ENCODE results near the gene HAVCR1. TPM values are rescaled to one million over a fixed set of nuclear protein-coding genes. Genes with fewer than 3 reads are reported as not detected.
"Not testable (repeated sequence)": the region's sequence is repeated elsewhere in the genome, so short reads cannot be mapped to it uniquely, and the experiment has no call there.

HAVCR1 gene
- total and polyA plus RNA-seq, 12 donors = 0.15 to 0.36 (median 0.19) TPM; not detected in 9

DNA sequence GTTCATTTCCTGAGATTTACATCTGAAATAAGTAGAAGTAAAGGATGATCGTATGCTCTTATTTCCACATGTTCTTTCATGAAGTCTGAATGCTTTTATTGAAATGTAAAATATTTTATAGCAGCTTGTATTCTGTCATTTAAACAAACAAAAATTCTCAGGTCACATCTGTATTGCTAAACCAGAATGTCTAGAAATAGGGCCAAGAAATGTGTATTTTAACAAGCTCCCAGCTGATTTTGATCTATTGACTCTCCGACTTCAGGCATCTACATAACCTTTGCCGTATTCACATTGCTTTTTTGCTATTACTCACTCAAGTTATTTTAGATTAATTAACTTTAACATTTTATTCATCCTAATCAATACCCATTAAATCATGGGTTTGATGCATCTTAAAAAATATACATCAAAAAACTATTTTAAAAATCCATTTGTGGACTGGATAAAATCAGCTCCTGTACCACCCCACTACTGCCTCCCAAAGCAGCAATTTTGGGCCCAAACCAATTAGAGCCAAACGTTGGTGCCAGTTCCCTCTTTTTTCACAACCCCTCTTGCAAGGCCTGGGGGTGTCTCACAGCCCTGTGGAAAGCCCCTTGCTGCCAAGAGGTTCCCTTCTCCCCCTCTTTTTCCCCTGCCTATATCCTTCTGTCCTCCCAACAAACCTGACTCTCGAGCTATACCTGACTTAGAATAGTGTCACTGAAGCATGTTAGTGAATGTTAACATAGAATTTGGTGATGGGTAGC is 34.5 kb downstream of the HAVCR1 start:
- TF ChIP-seq, protein P1, sequence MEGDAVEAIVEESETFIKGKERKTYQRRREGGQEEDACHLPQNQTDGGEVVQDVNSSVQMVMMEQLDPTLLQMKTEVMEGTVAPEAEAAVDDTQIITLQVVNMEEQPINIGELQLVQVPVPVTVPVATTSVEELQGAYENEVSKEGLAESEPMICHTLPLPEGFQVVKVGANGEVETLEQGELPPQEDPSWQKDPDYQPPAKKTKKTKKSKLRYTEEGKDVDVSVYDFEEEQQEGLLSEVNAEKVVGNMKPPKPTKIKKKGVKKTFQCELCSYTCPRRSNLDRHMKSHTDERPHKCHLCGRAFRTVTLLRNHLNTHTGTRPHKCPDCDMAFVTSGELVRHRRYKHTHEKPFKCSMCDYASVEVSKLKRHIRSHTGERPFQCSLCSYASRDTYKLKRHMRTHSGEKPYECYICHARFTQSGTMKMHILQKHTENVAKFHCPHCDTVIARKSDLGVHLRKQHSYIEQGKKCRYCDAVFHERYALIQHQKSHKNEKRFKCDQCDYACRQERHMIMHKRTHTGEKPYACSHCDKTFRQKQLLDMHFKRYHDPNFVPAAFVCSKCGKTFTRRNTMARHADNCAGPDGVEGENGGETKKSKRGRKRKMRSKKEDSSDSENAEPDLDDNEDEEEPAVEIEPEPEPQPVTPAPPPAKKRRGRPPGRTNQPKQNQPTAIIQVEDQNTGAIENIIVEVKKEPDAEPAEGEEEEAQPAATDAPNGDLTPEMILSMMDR (IDR thresholded peaks at IDR 0.05) = no peak
- intact Hi-C loops (cut with DNase I) = no loop called here
- DNase-seq (no peak), ATAC-seq (no peak)
- Histone ChIP-seq H3K27me3 (peaks cover 0 to 2% (median 0%) of the 10 kb centered on the region in 7 donors), H3K4me1 (peaks cover 0 to 10% (median 4%) of the 10 kb centered on the region in 9 donors), H3K27ac (peak overlapping the region in 1 of 10 donors; percentile 65), H3K4me3 (no peak overlapping the region), H3K36me3 (no peaks in the 10 kb centered on the region), H3K9me3 (peaks cover 0 to 2% (median 0%) of the 10 kb centered on the region in 11 donors)
- 77 to 84% methylated on average over 5 of the region's 5 CpGs for WGBS, 2 donors

DNA sequence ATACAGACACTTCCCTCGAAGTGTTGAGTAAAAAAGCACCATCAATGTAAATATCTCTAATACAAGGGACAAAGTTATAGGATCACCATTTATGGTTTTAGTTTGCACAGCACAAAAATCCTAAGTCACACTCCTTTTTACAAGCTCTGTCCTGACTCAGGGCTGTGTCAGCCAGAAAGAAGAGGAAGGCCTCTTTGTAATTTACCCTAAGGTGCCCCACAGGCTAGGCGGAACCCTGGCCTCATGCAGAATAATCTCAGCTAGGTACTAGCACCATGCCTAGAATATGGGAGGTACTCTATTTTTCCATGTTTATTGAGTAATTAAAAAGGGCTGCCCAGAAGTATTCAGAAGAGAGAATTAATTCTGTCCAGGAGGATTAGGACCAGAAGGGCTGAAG is 36.9 kb downstream of the HAVCR1 start:
- ATAC-seq = no peak
- Histone ChIP-seq H3K9me3 (peaks cover 0 to 25% (median 14%) of the 10 kb centered on the region in 11 donors), H3K4me3 (no peak overlapping the region), H3K4me1 (peaks cover 0 to 10% (median 4%) of the 10 kb centered on the region in 9 donors), H3K27ac (no peak overlapping the region), H3K27me3 (no peaks in the 10 kb centered on the region), H3K36me3 (no peaks in the 10 kb centered on the region)
- 85 to 89% methylated on average over 2 of the region's 2 CpGs for WGBS, 2 donors
- TF ChIP-seq, protein P1 (IDR thresholded peaks at IDR 0.05) = no peak
- intact Hi-C loops (cut with DNase I) = no loop called here
- DNase-seq = no peak

DNA sequence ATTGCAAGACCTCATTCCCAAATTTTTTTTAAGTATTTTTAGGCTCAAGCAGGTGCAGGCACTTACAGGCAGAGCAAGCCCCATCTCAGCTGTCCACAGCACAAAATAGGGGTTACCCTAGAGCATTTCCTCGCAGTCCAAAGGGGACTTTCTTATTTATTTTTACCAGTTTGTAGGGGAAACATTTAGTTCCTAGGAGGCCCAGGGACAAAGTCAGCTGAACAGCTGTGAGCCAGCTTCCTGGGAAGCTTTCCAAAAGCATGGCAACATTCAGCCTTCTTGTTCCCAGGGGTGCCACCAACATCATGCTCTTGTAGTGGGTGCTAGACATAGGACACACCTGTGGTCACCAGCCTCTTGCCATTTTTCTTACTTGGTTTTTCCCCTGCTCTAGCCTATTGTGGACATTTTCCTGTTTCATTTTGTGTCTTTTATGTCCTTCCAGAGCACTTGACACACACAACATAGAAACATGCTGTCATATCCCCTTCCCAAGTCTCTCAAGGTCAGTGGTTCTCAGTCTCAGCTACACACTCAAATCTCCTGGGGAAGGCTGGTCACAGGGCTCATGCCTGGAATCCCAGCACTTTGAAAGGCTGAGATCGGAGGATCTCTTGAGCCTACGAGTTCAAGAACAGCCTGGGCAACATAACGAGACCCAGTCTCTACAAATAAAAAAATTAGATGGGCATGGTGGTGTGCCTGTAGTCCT is 38.2 kb downstream of the HAVCR1 start:
- Histone ChIP-seq H3K36me3 (no peaks in the 10 kb centered on the region), H3K27me3 (no peaks in the 10 kb centered on the region), H3K4me1 (peaks cover 0 to 10% (median 4%) of the 10 kb centered on the region in 9 donors), H3K4me3 (no peak overlapping the region), H3K27ac (peak overlapping the region in 1 of 10 donors; percentile 7), H3K9me3 (peaks cover 0 to 31% (median 18%) of the 10 kb centered on the region in 11 donors)
- DNase-seq (peak in 1 of 2 donors; percentile 9), ATAC-seq (peak; percentile 16 to 93 (median 60))
- intact Hi-C loops (cut with DNase I) = no loop called here
- TF ChIP-seq, protein P1 (IDR thresholded peaks at IDR 0.05) = no peak
- 69 to 70% methylated on average over 4 of the region's 4 CpGs for WGBS, 2 donors

DNA sequence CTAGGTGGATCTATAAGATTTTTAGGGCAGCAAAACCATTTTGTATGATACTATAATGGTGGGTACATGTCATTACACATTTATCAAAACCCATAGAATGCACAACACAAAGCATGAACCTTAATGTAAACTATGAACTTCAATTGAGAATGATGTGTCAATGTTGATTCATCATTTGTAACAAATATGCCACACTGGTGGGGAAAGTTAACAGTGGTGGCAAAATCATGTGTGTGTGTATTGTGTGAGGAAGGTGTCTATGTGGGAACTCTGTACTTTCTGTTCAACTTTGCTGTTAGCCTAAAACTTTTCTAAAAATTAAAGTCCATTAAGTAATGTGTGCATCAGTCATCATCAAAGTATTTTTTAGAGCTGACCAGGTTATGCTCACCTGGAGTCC is 38.9 kb downstream of the HAVCR1 start:
- Histone ChIP-seq H3K4me1 (peaks cover 0 to 10% (median 4%) of the 10 kb centered on the region in 9 donors), H3K27ac (no peak overlapping the region), H3K27me3 (no peaks in the 10 kb centered on the region), H3K4me3 (no peak overlapping the region), H3K9me3 (peaks cover 0 to 31% (median 18%) of the 10 kb centered on the region in 11 donors), H3K36me3 (no peaks in the 10 kb centered on the region)
- TF ChIP-seq, protein P1 (IDR thresholded peaks at IDR 0.05) = no peak
- intact Hi-C loops (cut with DNase I) = no loop called here
- no peak for DNase-seq
- ATAC-seq = no peak

DNA sequence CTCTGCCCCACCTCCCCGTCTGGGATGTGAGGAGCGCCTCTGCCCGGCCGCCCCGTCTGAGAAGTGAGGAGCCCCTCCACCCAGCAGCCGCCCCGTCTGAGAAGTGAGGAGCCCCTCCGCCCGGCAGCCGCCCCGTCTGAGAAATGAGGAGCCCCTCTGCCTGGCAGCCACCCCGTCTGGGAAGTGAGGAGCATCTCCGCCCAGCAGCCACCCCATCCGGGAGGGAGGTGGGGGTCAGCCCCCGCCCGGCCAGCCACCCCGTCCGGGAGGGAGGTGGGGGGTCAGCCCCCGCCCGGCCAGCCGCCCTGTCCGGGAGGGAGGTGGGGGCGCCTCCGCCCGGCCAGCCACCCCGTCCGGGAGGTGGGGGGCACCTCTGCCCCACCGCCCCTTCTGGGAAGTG is 44.8 kb downstream of the HAVCR1 start:
- ATAC-seq; intact Hi-C loops (cut with DNase I); H3K27ac ChIP-seq; H3K4me3 ChIP-seq; DNase-seq; H3K27me3 ChIP-seq; H3K36me3 ChIP-seq; H3K4me1 ChIP-seq: not testable (repeated sequence)
- 84 to 87% methylated on average over 15 to 24 of the region's 28 CpGs for WGBS, 2 donors
- H3K9me3 ChIP-seq = peaks cover 0 to 42% (median 22%) of the 10 kb centered on the region in 11 donors
